LHCN-M2 (cell line): ENCODE data around the gene LUZP2. TPM values are rescaled to one million over a fixed set of nuclear protein-coding genes. Genes with fewer than 3 reads are reported as not detected.
"Not testable (repeated sequence)": the region's sequence is repeated elsewhere in the genome, so short reads cannot be mapped to it uniquely, and the experiment has no call there.

Source experiments
- DNase-seq: peaks from one replicate; pipeline ENCODE4 v3.0.0-alpha.2; 2012; ENCODE audit warnings: low read depth
- total RNA-seq: library from RNA; depleted of rRNA; stranded (reverse); fragments of >200 nt; gene quantifications from 2 replicates; pipeline ENCODE4 v1.2.3, GENCODE V29; 2014

The LUZP2 gene
- total RNA-seq, 1 experiment from 2014 or later = not detected

DNA sequence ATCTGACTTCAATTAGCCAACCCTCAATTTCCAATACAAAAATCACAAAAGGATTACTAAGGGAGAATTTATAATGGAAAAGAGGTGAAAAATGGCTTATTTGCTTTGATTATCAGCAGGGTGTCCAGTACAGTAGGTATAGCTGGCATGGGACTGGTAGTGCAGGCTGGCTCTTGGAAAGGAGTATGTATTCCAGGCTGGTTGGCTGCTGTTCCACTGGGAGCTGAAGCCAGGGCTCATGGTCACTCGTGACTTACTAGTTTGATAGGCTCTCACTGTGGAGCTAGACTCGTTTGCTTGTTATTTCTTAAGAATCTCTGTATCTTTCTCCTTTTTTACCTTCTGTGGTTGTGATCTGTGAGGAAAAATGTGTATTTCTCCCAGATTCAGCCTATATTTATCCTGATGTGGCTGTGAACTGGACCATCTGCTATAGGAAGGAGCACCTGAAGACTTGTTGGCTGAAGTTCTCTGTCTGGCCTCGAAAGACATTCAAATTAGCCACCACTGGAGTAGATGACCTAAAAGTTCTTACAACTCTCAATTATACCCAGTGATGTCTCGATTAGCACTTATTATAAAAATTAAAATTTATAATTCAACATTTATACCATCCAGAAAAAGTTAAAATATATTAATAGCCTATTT is 395.1 kb downstream of the LUZP2 start:
- DNase-seq = not testable (repeated sequence)

GRCh38 chr11:24896118-24896835 is 399.4 kb downstream of the LUZP2 start:
- DNase-seq = no peak

DNA sequence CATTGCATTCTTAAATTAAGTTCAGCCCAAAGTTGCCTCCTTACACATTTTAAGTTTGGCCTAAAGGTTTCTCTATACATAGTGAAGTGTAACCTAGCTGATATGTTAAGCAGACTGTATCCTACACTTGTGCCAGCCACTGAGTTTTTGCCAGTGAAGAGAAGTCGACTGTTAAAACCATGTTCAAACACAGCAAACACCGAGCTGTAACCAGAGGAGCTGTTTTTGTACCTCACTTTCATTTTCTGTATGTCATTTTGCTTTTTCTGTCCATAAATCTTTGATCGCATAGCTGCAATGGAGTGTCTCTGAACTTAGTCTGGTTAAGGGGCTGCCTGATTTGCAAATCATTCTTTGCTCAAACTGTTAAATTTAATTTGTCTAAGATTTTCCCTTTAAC is 403.7 kb downstream of the LUZP2 start:
- DNase-seq = no peak

DNA sequence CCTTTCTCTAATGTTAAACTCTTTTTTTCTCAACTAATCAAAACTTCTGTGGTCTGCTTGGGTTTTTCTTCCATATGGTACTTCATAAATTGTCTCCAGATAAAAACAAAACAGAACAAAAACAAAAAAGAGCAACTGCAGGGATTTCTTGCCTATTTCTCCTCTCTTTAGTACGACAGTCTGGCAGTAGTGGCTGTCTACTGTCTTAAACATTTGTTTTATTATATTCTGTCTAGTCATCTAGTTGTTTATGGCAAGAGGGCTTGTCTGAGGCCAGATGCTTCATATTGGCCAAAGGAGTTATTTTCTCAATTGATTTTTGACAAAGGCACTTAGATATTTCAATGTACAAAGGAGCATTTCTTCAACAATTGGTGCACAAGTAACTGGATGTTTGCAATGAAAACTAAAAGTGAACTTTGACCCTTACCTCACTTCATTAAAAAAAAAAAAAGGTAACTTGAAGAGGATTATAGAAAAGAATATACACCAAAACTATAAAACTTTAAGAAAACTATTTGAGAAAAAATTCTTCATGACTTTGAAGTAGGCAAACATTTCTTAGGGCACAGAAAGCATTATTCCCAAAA is 404.2 kb downstream of the LUZP2 start:
- no peak for DNase-seq

DNA sequence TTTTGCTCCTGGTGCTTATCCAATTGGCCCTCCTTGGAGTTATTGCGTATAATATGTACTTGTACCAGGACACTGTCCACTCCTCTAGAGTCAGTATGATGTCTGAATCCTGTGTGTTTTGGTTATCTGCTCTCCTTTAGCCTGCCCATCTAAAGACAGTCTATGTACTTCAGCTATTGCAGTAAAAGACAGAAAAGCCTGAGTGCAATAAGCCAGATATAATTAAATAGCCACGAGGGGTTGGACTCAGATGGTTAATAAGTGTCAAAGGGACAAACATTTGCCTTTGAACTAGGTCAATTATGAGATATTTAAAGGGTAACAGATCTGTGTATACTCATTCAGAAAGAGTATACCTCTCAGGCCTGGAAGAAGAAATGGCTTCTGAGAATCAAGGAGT is 406.7 kb downstream of the LUZP2 start:
- DNase-seq = no peak

GRCh38 chr11:24925091-24925490 is 428.2 kb downstream of the LUZP2 start:
- no peak for DNase-seq

- no peak for DNase-seq
These were observed 435.5 kb downstream of the LUZP2 start for GRCh38 chr11:24932110-24933000.

DNA sequence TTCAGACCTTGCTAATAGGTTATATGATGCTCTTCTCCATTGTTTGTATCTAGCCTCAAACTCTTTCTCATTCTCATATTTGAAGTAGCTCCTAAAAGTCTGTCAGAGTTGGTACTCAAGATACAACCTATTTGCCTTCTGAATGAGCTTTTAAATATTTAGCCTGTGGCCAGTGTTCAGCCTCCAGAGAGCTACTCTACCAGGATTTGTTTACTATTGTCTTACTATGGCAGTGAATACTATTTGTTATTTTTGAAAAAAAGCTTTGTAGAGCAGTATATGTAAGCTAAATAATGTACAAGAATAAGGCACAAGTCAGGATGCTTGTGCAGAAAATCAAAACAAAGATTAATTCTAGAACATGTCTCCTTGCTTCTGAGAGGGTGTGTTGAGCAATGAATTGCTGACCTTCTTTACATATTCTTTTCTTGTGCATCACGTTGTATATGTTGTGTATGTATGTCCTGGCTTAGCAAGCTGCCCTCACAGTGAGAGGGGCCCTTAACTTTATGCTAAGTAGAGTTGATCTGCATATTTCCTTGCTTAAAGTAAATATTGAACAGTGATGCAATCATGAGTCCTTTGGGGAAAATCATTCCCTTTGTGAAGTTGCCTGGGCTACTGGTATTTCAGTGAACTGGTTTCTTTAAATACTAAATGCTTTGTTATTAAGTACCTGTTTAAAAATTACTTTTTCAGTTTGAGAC is 438.0 kb downstream of the LUZP2 start:
- no peak for DNase-seq

DNA sequence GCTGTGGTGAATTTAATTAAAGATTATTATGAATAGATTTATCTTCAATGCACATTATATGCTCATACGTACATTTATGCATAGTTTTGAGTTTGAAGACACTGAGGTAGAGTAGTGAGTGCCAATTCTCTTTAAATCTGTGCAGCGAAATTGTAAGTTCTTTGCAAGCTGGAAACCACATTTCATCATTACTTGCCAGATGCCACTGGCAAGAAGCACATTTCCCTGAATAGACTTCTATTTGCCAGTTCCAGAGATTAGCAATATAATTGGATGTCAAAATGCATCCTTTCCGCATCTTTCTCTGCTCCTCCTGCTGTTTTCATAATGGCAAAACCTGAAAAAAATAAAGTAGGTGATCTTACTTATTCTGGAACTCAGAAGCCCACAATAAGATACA is 448.0 kb downstream of the LUZP2 start:
- DNase-seq = no peak

DNA sequence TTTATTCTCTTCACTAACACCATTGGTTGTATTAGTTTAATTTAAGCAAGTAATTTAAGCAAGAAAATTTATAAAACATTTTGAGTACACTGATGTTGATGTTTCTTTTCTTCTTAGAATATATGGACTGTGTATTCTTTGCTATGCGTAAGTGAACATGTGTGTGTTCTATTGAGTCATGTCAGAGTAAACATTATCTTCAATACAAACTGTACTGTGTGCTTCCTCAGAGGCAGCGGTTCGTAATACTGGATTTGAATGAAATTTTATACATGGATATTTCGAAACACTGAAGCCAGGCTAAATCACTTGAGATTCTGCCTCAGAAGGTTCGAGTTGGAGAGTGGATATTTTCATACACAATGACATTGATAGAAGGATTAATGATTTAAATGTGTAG is 452.6 kb downstream of the LUZP2 start:
- no peak for DNase-seq

DNA sequence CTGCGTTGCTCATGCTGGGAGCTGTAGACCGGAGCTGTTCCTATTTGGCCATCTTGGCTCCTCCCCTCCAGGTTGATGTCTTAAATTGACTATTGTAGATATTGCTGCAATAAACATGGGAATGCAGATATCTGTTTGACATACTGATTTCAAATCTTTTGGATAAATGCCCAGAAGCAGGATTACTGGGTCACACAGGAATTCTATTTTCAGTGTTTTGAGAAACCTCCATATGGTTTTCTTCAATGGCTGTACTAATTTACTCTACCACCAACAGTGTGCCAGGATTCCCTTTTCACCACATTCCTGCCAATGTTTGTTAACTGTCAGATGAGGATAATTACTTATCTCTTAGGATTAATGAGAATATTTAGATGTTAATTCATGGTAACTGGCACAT is 467.0 kb downstream of the LUZP2 start:
- DNase-seq = no peak

DNA sequence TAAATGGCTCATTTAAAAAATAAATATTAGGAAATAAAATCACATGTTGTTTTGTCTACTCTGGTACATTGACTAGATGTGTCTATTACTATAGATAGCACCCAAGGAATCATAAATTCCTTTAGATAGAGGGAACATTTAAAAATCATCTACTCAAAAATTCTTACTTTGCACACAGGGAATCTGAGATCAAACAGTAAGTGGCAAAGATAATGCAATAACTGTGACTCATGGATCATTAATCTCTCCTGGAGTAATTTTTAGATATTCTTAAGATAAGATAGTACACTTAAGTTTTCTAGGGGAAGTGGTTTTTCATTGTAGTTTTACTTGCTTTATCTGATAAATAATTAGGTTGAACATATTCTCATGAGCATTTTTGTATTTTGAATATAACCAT is 468.9 kb downstream of the LUZP2 start:
- DNase-seq = no peak

DNA sequence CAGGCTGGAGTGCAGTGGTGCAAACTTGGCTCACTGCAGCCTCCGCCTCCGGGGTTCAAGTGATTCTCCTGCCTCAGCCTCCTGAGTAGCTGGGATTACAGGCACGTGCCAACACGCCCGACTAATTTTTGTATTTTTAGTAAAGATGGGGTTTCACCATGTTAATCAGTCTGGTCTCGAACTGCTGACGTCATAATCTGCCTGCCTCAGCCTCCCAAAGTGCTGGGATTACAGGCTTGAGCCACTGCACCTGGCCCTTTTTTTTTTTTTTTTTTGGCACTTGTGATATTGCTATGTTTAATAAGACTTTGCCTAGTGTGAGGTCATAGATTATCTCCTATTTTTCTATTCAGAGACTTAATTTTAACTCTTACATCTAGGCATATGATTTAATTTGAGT is 497.1 kb downstream of the LUZP2 start:
- not testable (repeated sequence) for DNase-seq

- not testable (repeated sequence) for DNase-seq
These were observed 503.1 kb downstream of the LUZP2 start for GRCh38 chr11:24999929-25000328.

- DNase-seq = no peak
These were observed 540.6 kb downstream of the LUZP2 start for GRCh38 chr11:25037431-25037830.

- no peak for DNase-seq
These were observed 541.3 kb downstream of the LUZP2 start for GRCh38 chr11:25038131-25038530.

DNA sequence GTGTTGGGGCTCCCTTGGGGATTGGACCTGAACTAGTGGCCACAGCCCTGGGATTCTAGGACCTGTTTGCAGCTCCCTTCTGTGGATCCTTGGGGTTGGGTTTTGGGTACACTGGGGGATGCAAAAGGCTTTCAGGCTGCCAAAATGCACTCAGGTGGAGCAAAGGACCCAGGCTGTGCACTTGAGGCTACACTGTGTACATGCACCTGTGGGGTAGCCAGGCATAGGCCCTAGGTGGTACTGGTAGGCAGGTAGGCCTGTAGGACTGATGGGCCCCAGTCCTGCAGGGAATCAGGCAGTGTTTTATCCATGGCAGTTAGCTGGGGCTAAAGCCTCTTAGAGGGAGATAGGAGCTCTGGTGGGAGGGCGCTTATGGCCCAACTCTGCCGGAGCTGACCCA is 542.3 kb downstream of the LUZP2 start:
- no peak for DNase-seq

DNA sequence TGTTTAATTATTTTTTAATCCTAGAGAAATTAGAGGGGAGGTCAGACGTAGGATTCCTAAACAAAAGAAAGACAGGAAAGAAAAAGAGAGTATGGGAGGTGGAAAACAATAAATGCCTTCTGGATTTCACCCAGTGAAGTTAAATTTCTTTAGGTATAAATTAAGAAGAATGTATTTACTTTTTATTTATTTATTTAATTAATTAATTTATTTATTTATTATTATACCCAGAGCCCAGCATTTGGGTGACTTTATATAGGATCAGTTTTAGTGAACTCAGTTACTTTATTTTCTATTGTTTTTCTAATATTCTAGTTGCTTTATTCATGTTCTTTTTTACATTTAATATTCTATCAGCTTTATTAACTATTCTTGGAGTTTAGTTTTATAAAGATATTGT is 551.8 kb downstream of the LUZP2 start:
- no peak for DNase-seq

DNA sequence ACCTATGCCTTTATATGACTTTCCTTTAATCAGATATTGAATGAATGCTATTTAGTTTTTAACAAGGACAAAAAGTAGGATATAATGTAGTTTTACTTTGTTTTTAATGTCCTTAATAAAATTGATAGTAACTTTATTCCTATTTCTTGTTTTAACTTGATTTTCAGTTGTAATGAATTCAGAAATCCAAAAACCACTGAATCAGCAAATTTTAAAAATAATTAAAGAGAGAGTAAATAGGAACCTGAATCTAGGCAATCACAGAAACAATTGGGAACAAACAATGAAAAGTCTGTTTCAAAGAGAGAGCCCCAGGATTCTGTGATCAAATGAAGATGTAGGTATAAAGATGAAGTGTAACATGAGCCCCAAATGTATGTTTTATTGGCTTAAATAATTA is 556.0 kb downstream of the LUZP2 start:
- no peak for DNase-seq

DNA sequence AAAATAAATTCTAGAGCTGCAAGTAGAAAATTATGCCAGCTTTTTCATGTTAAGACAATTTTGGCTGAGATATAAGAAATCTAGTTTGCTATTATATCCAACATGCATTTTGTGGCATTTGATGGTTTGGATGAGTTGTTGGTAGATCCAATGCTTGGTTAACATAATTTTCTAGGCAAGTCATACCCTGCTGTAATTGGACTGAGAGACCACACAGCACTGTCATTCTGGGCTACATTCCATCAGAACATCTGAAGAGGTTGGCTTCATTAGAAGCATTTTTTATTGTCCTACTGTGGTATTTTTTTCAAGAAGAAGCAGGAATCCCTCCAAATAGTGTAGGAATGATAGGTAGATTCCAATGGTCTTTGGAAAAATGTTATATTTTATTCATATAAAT is 561.0 kb downstream of the LUZP2 start:
- no peak for DNase-seq

DNA sequence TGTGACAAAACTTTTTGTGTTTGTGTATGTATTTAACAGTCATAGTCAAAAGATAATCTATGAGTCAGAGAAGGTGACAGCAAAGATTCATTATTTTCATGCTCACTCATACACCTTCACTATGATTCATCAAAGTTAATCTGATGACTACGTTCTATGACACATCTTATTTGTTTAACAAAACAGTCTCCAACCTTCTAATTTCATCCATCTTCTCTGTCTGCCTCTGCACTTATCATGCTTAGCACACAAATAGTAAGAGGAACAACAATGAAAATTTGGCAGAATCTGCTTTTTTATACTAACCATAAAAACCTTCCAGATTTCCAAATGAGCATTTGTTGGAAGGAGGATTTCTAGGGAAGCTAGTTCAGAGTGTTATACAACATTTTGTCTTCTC is 568.9 kb downstream of the LUZP2 start:
- DNase-seq = no peak
